HG03469 (cell line): ENCODE measurements around the gene KCNQ1OT1.

ENCODE experiments used
- ATAC-seq: cut with Tn5 transposase; IDR thresholded peaks from one replicate; pipeline ENCODE4 v1.9.1; 2021; ENCODE audit warnings: mild to moderate bottlenecking, moderate library complexity, moderate number of reproducible peaks; ENCODE audit not compliant: unreplicated experiment

KCNQ1OT1 gene

GRCh38 chr11:2612884-2613571 lies 86.8 kb downstream of the KCNQ1OT1 start:
- no peak for ATAC-seq

GRCh38 chr11:2609345-2609744 lies 90.4 kb downstream of the KCNQ1OT1 start:
- no peak for ATAC-seq

- ATAC-seq: no peak
Observed at GRCh38 chr11:2599561-2600189, 100.1 kb downstream of the KCNQ1OT1 start.

GRCh38 chr11:2595204-2595603 lies 104.6 kb downstream of the KCNQ1OT1 start:
- ATAC-seq: no peak

GRCh38 chr11:2594267-2594666 lies 105.5 kb downstream of the KCNQ1OT1 start:
- no peak for ATAC-seq

GRCh38 chr11:2593393-2593950 lies 106.3 kb downstream of the KCNQ1OT1 start:
- ATAC-seq: no peak

GRCh38 chr11:2592559-2593392 lies 107.0 kb downstream of the KCNQ1OT1 start:
- ATAC-seq: no peak

- ATAC-seq: no peak
Observed at GRCh38 chr11:2591805-2592204, 108.0 kb downstream of the KCNQ1OT1 start.

GRCh38 chr11:2590965-2591754 lies 108.6 kb downstream of the KCNQ1OT1 start:
- ATAC-seq: no peak

GRCh38 chr11:2590131-2590964 lies 109.4 kb downstream of the KCNQ1OT1 start:
- no peak for ATAC-seq

- no peak for ATAC-seq
Observed at GRCh38 chr11:2589538-2589934, 110.3 kb downstream of the KCNQ1OT1 start.

- no peak for ATAC-seq
Observed at GRCh38 chr11:2588809-2589537, 110.8 kb downstream of the KCNQ1OT1 start.

GRCh38 chr11:2587976-2588748 lies 111.6 kb downstream of the KCNQ1OT1 start:
- ATAC-seq: no peak

- no peak for ATAC-seq
Observed at GRCh38 chr11:2587132-2587930, 112.5 kb downstream of the KCNQ1OT1 start.

GRCh38 chr11:2586793-2587131 lies 113.0 kb downstream of the KCNQ1OT1 start:
- no peak for ATAC-seq

GRCh38 chr11:2586087-2586792 lies 113.6 kb downstream of the KCNQ1OT1 start:
- ATAC-seq: no peak

- ATAC-seq: no peak
Observed at GRCh38 chr11:2585566-2586086, 114.2 kb downstream of the KCNQ1OT1 start.
